ENCODE measurements around the gene FKBP10. TPM values are rescaled to one million over a fixed set of nuclear protein-coding genes. Genes with fewer than 3 reads are reported as not detected.

FKBP10 gene
- total RNA-seq, 2 experiments from 2014 or later, result 0.36 TPM; not detected in 1

GRCh38 chr17:41868568-41868967 lies 55.8 kb downstream of the FKBP10 start:
- CTCF ChIA-PET, result interaction anchor here (0.9 kb wide), 1 partner anchor 62 kb away, joined by 3 read pairs; the partner anchor contains the start of gene ODAD4
- intact Hi-C loops (cut with micrococcal nuclease), result loop anchor here (10.0 kb wide), 2 partner anchors 134 to 406 kb away; partner anchors contain the start of genes HAP1 and STAT5B
- Mint-ChIP-seq H3K27ac (peak overlapping the region; percentile 84), H3K9me3 (no peaks in the 10 kb centered on the region), H3K27me3 (ENCODE audit: low read depth) (no peaks in the 10 kb centered on the region), H3K36me3 (ENCODE audit: low read depth) (peaks cover 32% of the 10 kb centered on the region), H3K4me3 (no peak overlapping the region), H3K4me1 (ENCODE audit: low read depth) (peaks cover 14% of the 10 kb centered on the region)
- DNase-seq, result no peak

GRCh38 chr17:41869426-41869825 lies 56.6 kb downstream of the FKBP10 start:
- Mint-ChIP-seq H3K9me3 (no peaks in the 10 kb centered on the region), H3K36me3 (ENCODE audit: low read depth) (peaks cover 34% of the 10 kb centered on the region), H3K27ac (peak overlapping the region; percentile 56), H3K4me1 (ENCODE audit: low read depth) (peaks cover 14% of the 10 kb centered on the region), H3K27me3 (ENCODE audit: low read depth) (no peaks in the 10 kb centered on the region), H3K4me3 (no peak overlapping the region)
- intact Hi-C loops (cut with micrococcal nuclease), result loop anchor here (10.0 kb wide), 2 partner anchors 135 to 405 kb away; partner anchors contain the start of genes HAP1 and STAT5B
- no peak for DNase-seq
- CTCF ChIA-PET, result interaction anchor here (0.5 kb wide), 1 partner anchor 199 kb away, joined by 3 read pairs; no protein-coding TSS in a partner anchor

GRCh38 chr17:41870097-41870496 lies 57.3 kb downstream of the FKBP10 start:
- peak overlapping the region; percentile 56 for H3K27ac Mint-ChIP-seq
- CTCF ChIA-PET, result interaction anchor here (0.5 kb wide), 1 partner anchor 198 kb away, joined by 3 read pairs; no protein-coding TSS in a partner anchor
- H3K4me3 Mint-ChIP-seq, result no peak overlapping the region
- no peaks in the 10 kb centered on the region for H3K27me3 Mint-ChIP-seq (ENCODE audit: low read depth)
- H3K9me3 Mint-ChIP-seq, result no peaks in the 10 kb centered on the region
- no peak for DNase-seq
- peaks cover 34% of the 10 kb centered on the region for H3K36me3 Mint-ChIP-seq (ENCODE audit: low read depth)
- H3K4me1 Mint-ChIP-seq (ENCODE audit: low read depth), result peaks cover 14% of the 10 kb centered on the region
- intact Hi-C loops (cut with micrococcal nuclease), result no loop called here

GRCh38 chr17:41870627-41871026 lies 57.8 kb downstream of the FKBP10 start:
- H3K36me3 Mint-ChIP-seq (ENCODE audit: low read depth), result peaks cover 34% of the 10 kb centered on the region
- H3K27ac Mint-ChIP-seq, result no peak overlapping the region
- H3K9me3 Mint-ChIP-seq, result no peaks in the 10 kb centered on the region
- CTCF ChIA-PET, result no interaction called here
- H3K27me3 Mint-ChIP-seq (ENCODE audit: low read depth), result no peaks in the 10 kb centered on the region
- H3K4me3 Mint-ChIP-seq, result no peak overlapping the region
- intact Hi-C loops (cut with micrococcal nuclease), result no loop called here
- DNase-seq, result no peak
- H3K4me1 Mint-ChIP-seq (ENCODE audit: low read depth), result peaks cover 11% of the 10 kb centered on the region

GRCh38 chr17:41871789-41872188 lies 59.0 kb downstream of the FKBP10 start:
- intact Hi-C loops (cut with micrococcal nuclease), result no loop called here
- Mint-ChIP-seq H3K4me1 (ENCODE audit: low read depth) (peaks cover 10% of the 10 kb centered on the region), H3K27ac (no peak overlapping the region), H3K36me3 (ENCODE audit: low read depth) (peaks cover 37% of the 10 kb centered on the region), H3K9me3 (no peaks in the 10 kb centered on the region), H3K27me3 (ENCODE audit: low read depth) (no peaks in the 10 kb centered on the region), H3K4me3 (no peak overlapping the region)
- no peak for DNase-seq
- CTCF ChIA-PET, result no interaction called here

Other genes starting within 250 kb of the FKBP10 start
- not detected for gene KRT9, start 240.9 kb upstream of the FKBP10 start, total RNA-seq
- not detected for gene KRT14, start 226.1 kb upstream of the FKBP10 start, total RNA-seq
- not detected for gene KRT16, start 200.2 kb upstream of the FKBP10 start, total RNA-seq
- not detected for gene KRT17, start 188.4 kb upstream of the FKBP10 start, total RNA-seq
- gene EIF1, start 124.1 kb upstream of the FKBP10 start, total RNA-seq, result 1,000 to 10,000 TPM; 1,206 to 1,253 TPM
- not detected for gene GAST, start 100.7 kb upstream of the FKBP10 start, total RNA-seq
- gene HAP1, start 78.4 kb upstream of the FKBP10 start, total RNA-seq, result not detected
- gene JUP, start 26.3 kb upstream of the FKBP10 start, total RNA-seq, result under 1 TPM; 0.27 to 0.33 TPM
- 1 to 10 TPM; 1.2 to 1.5 TPM for gene P3H4, start 1.1 kb upstream of the FKBP10 start, total RNA-seq
- 10 to 100 TPM; 25.9 to 28.1 TPM for gene NT5C3B, start 23.2 kb downstream of the FKBP10 start, total RNA-seq
- gene KLHL10, start 24.8 kb downstream of the FKBP10 start, total RNA-seq, result not detected
- gene KLHL11, start 52.4 kb downstream of the FKBP10 start, total RNA-seq, result 1 to 10 TPM; 8.9 to 9.6 TPM
- gene ACLY, start 105.9 kb downstream of the FKBP10 start, total RNA-seq, result 100 to 1,000 TPM; 153 to 161 TPM
- gene ODAD4, start 117.6 kb downstream of the FKBP10 start, total RNA-seq, result under 1 TPM; 0.55 to 0.79 TPM
- 10 to 100 TPM; 58.4 to 59.1 TPM for gene CNP, start 153.8 kb downstream of the FKBP10 start, total RNA-seq
- gene DNAJC7, start 204.4 kb downstream of the FKBP10 start, total RNA-seq, result 10 to 100 TPM; 74.5 to 76.3 TPM
- 10 to 100 TPM; 12.4 to 13.2 TPM for gene NKIRAS2, start 207.1 kb downstream of the FKBP10 start, total RNA-seq
- gene C17orf113, start 237.6 kb downstream of the FKBP10 start, total RNA-seq, result under 1 TPM; 0.20 to 0.31 TPM